ENCODE results near the gene FOLR1.
A peak's percentile ranks its signal among the peaks of the same experiment; 100 is the strongest.

The FOLR1 gene

GRCh38 chr11:72224564-72225410 lies 32.8 kb downstream of the FOLR1 start, which contains the start of gene INPPL1:
Gene INPPL1 (plus strand): TSS chr11:72224767. CDS start chr11:72224985, 218 bp downstream.
- DNase-seq, result peak; percentile 63

- peak; percentile 39 for DNase-seq
These were observed 33.5 kb downstream of the FOLR1 start for GRCh38 chr11:72225411-72225951.

GRCh38 chr11:72226701-72227100 lies 34.8 kb downstream of the FOLR1 start:
- no peak for DNase-seq

GRCh38 chr11:72227316-72228228 lies 35.6 kb downstream of the FOLR1 start:
- DNase-seq, result no peak

GRCh38 chr11:72228229-72228843 lies 36.4 kb downstream of the FOLR1 start:
- no peak for DNase-seq

- no peak for DNase-seq
These were observed 36.9 kb downstream of the FOLR1 start for GRCh38 chr11:72228844-72229231.

- no peak for DNase-seq
These were observed 37.5 kb downstream of the FOLR1 start for GRCh38 chr11:72229336-72229924.

- DNase-seq, result no peak
These were observed 38.2 kb downstream of the FOLR1 start for GRCh38 chr11:72229925-72230763.

- no peak for DNase-seq
These were observed 38.9 kb downstream of the FOLR1 start for GRCh38 chr11:72230764-72231365.

- no peak for DNase-seq
These were observed 39.7 kb downstream of the FOLR1 start for GRCh38 chr11:72231396-72232259.

GRCh38 chr11:72232260-72233055 lies 40.5 kb downstream of the FOLR1 start:
- DNase-seq, result no peak

GRCh38 chr11:72233056-72233772 lies 41.3 kb downstream of the FOLR1 start:
- no peak for DNase-seq

GRCh38 chr11:72233773-72234513 lies 42.0 kb downstream of the FOLR1 start:
- DNase-seq, result no peak

- no peak for DNase-seq
These were observed 42.5 kb downstream of the FOLR1 start for GRCh38 chr11:72234514-72234830.

GRCh38 chr11:72234920-72235319 lies 43.0 kb downstream of the FOLR1 start:
- no peak for DNase-seq

- no peak for DNase-seq
These were observed 43.6 kb downstream of the FOLR1 start for GRCh38 chr11:72235351-72236057.

- DNase-seq, result no peak
These were observed 44.2 kb downstream of the FOLR1 start for GRCh38 chr11:72236083-72236697.

Data from CD4-positive, alpha-beta T cell treated with Interleukin-17A for 4 hours (primary cell).